ENCODE results near the gene DGCR2.

DNA sequence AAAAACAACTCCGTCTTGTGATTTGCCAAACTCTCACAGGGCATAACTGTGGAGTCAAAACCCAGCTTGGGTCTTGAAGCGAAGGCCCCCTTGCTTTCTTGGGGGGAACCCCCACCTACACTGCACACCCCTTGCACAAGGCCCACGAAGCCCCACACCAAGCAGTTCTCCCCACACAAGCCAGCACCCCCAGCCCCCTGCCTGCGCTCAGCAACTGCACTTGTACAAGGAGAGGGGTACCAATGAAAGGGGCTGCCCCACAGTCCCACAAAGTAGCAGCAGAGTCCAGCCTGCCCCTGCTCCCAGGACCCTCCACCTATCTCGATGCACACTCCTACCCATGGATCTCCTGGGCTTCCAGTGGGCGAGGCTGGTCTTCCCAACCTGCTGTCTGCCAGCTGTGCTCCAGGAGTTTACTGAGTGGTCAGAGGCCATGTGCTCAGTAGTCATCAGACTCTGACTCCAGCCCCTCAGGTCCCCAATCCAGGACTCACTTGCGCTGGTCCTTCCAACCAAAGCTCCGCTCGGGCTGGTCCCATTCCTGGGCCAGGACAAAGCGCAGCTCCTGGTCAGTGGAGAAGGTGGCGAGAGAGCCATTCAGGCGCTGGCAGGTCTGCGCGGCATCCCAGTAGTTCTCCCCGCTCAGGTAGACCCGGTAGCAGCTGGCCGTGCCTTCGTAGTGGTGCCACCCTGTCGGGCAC lies 57.7 kb downstream of the DGCR2 start:
- TF ChIP-seq, protein P1, sequence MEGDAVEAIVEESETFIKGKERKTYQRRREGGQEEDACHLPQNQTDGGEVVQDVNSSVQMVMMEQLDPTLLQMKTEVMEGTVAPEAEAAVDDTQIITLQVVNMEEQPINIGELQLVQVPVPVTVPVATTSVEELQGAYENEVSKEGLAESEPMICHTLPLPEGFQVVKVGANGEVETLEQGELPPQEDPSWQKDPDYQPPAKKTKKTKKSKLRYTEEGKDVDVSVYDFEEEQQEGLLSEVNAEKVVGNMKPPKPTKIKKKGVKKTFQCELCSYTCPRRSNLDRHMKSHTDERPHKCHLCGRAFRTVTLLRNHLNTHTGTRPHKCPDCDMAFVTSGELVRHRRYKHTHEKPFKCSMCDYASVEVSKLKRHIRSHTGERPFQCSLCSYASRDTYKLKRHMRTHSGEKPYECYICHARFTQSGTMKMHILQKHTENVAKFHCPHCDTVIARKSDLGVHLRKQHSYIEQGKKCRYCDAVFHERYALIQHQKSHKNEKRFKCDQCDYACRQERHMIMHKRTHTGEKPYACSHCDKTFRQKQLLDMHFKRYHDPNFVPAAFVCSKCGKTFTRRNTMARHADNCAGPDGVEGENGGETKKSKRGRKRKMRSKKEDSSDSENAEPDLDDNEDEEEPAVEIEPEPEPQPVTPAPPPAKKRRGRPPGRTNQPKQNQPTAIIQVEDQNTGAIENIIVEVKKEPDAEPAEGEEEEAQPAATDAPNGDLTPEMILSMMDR (conservative IDR thresholded peaks at IDR 0.05; ENCODE audit: low read depth in 2 of 2), result no peak
- TF ChIP-seq EZH2phosphoT487 (IDR thresholded peaks at IDR 0.05; ENCODE audit: unreplicated experiment) (no peak), CREB1 (CRISPR knock-in tag; IDR thresholded peaks at IDR 0.05; ENCODE audit: low read depth) (no peak), POLR2AphosphoS5 (IDR thresholded peaks at IDR 0.05; ENCODE audit: low read depth) (no peak), EZH2 (IDR thresholded peaks at IDR 0.05; ENCODE audit: low read depth, unreplicated experiment) (no peak), STAT1 (IDR thresholded peaks at IDR 0.05; ENCODE audit: unreplicated experiment) (no peak), JUNB (IDR thresholded peaks at IDR 0.05; ENCODE audit: unreplicated experiment) (no peak), ZNF114 (CRISPR knock-in tag; IDR thresholded peaks at IDR 0.05) (no peak), ZNF331 (CRISPR knock-in tag; IDR thresholded peaks at IDR 0.05; ENCODE audit: low read depth) (no peak), NANOG (IDR thresholded peaks at IDR 0.05; ENCODE audit: borderline replicate concordance) (no peak)
- TF ChIP-seq, protein P2, sequence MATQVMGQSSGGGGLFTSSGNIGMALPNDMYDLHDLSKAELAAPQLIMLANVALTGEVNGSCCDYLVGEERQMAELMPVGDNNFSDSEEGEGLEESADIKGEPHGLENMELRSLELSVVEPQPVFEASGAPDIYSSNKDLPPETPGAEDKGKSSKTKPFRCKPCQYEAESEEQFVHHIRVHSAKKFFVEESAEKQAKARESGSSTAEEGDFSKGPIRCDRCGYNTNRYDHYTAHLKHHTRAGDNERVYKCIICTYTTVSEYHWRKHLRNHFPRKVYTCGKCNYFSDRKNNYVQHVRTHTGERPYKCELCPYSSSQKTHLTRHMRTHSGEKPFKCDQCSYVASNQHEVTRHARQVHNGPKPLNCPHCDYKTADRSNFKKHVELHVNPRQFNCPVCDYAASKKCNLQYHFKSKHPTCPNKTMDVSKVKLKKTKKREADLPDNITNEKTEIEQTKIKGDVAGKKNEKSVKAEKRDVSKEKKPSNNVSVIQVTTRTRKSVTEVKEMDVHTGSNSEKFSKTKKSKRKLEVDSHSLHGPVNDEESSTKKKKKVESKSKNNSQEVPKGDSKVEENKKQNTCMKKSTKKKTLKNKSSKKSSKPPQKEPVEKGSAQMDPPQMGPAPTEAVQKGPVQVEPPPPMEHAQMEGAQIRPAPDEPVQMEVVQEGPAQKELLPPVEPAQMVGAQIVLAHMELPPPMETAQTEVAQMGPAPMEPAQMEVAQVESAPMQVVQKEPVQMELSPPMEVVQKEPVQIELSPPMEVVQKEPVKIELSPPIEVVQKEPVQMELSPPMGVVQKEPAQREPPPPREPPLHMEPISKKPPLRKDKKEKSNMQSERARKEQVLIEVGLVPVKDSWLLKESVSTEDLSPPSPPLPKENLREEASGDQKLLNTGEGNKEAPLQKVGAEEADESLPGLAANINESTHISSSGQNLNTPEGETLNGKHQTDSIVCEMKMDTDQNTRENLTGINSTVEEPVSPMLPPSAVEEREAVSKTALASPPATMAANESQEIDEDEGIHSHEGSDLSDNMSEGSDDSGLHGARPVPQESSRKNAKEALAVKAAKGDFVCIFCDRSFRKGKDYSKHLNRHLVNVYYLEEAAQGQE (IDR thresholded peaks at IDR 0.05; ENCODE audit: unreplicated experiment), result no peak
- TF ChIP-seq, protein P3, sequence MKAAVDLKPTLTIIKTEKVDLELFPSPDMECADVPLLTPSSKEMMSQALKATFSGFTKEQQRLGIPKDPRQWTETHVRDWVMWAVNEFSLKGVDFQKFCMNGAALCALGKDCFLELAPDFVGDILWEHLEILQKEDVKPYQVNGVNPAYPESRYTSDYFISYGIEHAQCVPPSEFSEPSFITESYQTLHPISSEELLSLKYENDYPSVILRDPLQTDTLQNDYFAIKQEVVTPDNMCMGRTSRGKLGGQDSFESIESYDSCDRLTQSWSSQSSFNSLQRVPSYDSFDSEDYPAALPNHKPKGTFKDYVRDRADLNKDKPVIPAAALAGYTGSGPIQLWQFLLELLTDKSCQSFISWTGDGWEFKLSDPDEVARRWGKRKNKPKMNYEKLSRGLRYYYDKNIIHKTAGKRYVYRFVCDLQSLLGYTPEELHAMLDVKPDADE (IDR thresholded peaks at IDR 0.05), result no peak
- TF ChIP-seq, protein P4, sequence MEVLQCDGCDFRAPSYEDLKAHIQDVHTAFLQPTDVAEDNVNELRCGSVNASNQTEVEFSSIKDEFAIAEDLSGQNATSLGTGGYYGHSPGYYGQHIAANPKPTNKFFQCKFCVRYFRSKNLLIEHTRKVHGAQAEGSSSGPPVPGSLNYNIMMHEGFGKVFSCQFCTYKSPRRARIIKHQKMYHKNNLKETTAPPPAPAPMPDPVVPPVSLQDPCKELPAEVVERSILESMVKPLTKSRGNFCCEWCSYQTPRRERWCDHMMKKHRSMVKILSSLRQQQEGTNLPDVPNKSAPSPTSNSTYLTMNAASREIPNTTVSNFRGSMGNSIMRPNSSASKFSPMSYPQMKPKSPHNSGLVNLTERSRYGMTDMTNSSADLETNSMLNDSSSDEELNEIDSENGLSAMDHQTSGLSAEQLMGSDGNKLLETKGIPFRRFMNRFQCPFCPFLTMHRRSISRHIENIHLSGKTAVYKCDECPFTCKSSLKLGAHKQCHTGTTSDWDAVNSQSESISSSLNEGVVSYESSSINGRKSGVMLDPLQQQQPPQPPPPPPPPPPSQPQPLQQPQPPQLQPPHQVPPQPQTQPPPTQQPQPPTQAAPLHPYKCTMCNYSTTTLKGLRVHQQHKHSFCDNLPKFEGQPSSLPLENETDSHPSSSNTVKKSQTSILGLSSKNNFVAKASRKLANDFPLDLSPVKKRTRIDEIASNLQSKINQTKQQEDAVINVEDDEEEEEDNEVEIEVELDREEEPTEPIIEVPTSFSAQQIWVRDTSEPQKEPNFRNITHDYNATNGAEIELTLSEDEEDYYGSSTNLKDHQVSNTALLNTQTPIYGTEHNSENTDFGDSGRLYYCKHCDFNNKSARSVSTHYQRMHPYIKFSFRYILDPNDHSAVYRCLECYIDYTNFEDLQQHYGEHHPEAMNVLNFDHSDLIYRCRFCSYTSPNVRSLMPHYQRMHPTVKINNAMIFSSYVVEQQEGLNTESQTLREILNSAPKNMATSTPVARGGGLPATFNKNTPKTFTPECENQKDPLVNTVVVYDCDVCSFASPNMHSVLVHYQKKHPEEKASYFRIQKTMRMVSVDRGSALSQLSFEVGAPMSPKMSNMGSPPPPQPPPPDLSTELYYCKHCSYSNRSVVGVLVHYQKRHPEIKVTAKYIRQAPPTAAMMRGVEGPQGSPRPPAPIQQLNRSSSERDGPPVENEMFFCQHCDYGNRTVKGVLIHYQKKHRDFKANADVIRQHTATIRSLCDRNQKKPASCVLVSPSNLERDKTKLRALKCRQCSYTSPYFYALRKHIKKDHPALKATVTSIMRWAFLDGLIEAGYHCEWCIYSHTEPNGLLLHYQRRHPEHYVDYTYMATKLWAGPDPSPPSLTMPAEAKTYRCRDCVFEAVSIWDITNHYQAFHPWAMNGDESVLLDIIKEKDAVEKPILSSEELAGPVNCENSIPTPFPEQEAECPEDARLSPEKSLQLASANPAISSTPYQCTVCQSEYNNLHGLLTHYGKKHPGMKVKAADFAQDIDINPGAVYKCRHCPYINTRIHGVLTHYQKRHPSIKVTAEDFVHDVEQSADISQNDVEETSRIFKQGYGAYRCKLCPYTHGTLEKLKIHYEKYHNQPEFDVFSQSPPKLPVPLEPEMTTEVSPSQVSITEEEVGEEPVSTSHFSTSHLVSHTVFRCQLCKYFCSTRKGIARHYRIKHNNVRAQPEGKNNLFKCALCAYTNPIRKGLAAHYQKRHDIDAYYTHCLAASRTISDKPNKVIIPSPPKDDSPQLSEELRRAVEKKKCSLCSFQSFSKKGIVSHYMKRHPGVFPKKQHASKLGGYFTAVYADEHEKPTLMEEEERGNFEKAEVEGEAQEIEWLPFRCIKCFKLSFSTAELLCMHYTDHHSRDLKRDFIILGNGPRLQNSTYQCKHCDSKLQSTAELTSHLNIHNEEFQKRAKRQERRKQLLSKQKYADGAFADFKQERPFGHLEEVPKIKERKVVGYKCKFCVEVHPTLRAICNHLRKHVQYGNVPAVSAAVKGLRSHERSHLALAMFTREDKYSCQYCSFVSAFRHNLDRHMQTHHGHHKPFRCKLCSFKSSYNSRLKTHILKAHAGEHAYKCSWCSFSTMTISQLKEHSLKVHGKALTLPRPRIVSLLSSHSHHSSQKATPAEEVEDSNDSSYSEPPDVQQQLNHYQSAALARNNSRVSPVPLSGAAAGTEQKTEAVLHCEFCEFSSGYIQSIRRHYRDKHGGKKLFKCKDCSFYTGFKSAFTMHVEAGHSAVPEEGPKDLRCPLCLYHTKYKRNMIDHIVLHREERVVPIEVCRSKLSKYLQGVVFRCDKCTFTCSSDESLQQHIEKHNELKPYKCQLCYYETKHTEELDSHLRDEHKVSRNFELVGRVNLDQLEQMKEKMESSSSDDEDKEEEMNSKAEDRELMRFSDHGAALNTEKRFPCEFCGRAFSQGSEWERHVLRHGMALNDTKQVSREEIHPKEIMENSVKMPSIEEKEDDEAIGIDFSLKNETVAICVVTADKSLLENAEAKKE (CRISPR knock-in tag; IDR thresholded peaks at IDR 0.05), result no peak

Data from GM23338 (cell line).